ENCODE measurements around the gene MBP.

MBP gene

DNA sequence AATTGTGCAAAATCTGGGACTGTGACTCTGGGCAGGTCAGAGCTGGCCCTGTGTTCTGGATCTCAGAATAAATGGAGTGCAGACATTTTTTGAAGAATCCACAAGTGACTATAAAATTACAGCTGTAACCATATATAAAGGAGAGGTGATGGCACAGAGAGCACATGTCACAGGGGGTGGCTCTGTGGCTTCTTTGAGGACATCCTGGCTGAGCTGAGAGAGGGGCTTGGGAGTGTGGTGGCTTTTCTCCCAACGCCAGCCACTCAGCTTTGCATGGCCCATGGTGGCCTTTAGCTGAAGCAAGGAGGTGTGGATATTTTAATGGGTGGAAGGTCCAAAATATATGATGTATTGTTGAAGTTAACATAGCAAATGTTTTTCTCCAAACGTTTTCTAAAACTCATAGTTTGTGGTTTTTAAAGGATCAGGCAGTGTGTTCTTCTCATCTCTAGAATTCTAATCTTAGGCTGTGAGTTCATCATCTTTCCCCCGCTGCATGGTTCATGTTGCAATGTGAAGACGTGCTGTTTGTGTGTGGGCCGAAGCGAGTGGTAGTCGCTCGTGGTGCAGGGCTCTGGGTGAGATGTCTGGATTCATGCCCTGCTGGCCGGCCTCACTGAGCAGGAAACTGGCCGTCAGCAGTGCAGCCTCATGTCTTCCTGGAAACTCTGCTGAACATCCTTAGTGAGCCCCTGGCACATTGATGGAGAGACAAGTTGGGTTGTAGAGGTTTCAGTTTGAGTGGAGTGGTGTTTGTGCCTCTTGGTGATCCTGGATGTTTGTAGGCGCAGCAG lies 200.4 kb downstream of the MBP start:
- Histone ChIP-seq H3K9me3 (ENCODE audit: control extremely low read depth in 1 of 5, control insufficient read depth in 4 of 5, insufficient read depth in 2 of 5, low read depth in 1 of 5, low read length in 4 of 5) (no peaks in the 10 kb centered on the region), H3K4me1 (ENCODE audit: control extremely low read depth in 1 of 4, control insufficient read depth in 4 of 4, insufficient read depth in 4 of 4, low read length in 3 of 4) (no peaks in the 10 kb centered on the region), H3K27me3 (replicated peaks in 2 of 5; ENCODE audit: control insufficient read depth in 4 of 5, insufficient read depth in 5 of 5, low read length in 4 of 5) (no peaks in the 10 kb centered on the region), H3K36me3 (ENCODE audit: control insufficient read depth in 4 of 4, insufficient read depth in 4 of 4, low read length in 3 of 4) (peaks cover 8 to 55% (median 35%) of the 10 kb centered on the region in 4 experiments), H3K4me3 (ENCODE audit: control insufficient read depth in 1 of 7, extremely low read depth in 1 of 7, insufficient read depth in 4 of 7, low read depth in 2 of 7, low read length in 6 of 7) (no peak overlapping the region), H3K27ac (ENCODE audit: insufficient read depth in 1 of 2, low read depth in 1 of 2, low read length in 2 of 2, poor library complexity in 1 of 2, severe bottlenecking in 2 of 2) (no peak overlapping the region)
- CTCF ChIA-PET: interaction anchor here (1.1 to 1.7 kb wide), 5 partner anchors 7 to 130 kb away, joined by 3 to 4 read pairs (median 4); no protein-coding TSS in a partner anchor
- 86% methylated on average over 8 of the region's 11 CpGs for WGBS (ENCODE audit: insufficient coverage)
- POLR2A ChIA-PET: no interaction called here
- DNase-seq: no peak

DNA sequence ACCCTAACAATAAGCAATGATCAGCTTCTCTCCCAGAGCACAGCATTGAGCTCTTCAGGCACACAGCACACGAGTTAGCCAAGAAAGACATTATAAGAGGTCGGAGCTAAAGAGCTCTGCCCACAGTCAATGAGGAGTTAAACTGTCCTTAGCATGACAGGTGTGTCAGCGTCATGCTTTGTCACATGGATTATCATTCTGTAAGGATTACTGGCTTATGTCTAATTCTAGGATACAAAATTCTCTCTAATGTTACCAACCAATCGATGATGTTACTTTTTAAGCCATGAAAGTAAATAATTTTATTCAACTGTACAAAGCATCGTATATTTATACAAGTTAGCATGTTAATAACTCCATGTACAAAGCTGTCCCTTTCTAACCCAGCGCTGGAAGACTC lies 201.4 kb downstream of the MBP start:
- Histone ChIP-seq H3K36me3 (ENCODE audit: control insufficient read depth in 4 of 4, insufficient read depth in 4 of 4, low read length in 3 of 4) (peaks cover 8 to 52% (median 33%) of the 10 kb centered on the region in 4 experiments), H3K27ac (ENCODE audit: insufficient read depth in 1 of 2, low read depth in 1 of 2, low read length in 2 of 2, poor library complexity in 1 of 2, severe bottlenecking in 2 of 2) (no peak overlapping the region), H3K9me3 (ENCODE audit: control extremely low read depth in 1 of 5, control insufficient read depth in 4 of 5, insufficient read depth in 2 of 5, low read depth in 1 of 5, low read length in 4 of 5) (no peaks in the 10 kb centered on the region), H3K27me3 (replicated peaks in 2 of 5; ENCODE audit: control insufficient read depth in 4 of 5, insufficient read depth in 5 of 5, low read length in 4 of 5) (no peaks in the 10 kb centered on the region), H3K4me3 (ENCODE audit: control insufficient read depth in 1 of 7, extremely low read depth in 1 of 7, insufficient read depth in 4 of 7, low read depth in 2 of 7, low read length in 6 of 7) (no peak overlapping the region), H3K4me1 (ENCODE audit: control extremely low read depth in 1 of 4, control insufficient read depth in 4 of 4, insufficient read depth in 4 of 4, low read length in 3 of 4) (no peaks in the 10 kb centered on the region)
- DNase-seq: no peak
- CTCF ChIA-PET: interaction anchor here (1.1 to 1.4 kb wide), 3 partner anchors 9 to 129 kb away, joined by 3 to 7 read pairs (median 4); no protein-coding TSS in a partner anchor
- POLR2A ChIA-PET: no interaction called here
- WGBS (ENCODE audit: insufficient coverage): 100% methylated on average over 2 of the region's 6 CpGs
